ENCODE results near the gene SPRED3.

The SPRED3 gene

DNA sequence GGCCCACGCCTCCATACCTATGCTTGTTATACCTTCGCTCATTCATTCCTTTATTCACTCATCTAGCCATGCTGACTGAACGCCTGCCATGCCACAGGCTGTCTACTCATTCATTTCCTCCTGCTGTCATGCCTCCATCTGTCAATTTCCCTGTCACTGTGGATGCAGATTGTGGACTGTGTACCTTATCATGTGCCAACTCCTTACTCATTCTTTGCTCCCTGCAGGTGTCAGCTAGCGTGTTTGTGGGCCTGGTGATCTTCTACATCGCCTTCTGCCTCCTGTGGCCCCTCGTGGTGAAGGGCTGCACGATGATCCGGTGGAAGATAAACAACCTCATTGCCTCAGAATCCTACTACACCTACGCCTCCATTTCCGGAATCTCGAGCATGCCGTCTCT is 18.2 kb upstream of the SPRED3 start:
- Mint-ChIP-seq H3K9me3 (no peaks in the 10 kb centered on the region), H3K36me3 (ENCODE audit: low read depth) (peaks cover 2% of the 10 kb centered on the region), H3K27ac (no peak overlapping the region), H3K4me1 (peaks cover 7% of the 10 kb centered on the region), H3K4me3 (no peak overlapping the region), H3K27me3 (ENCODE audit: low read depth) (peaks cover 5% of the 10 kb centered on the region)
- TF ChIP-seq CTCF (IDR thresholded peaks at IDR 0.05; ENCODE audit: unreplicated experiment in 3 of 3), result no peak

DNA sequence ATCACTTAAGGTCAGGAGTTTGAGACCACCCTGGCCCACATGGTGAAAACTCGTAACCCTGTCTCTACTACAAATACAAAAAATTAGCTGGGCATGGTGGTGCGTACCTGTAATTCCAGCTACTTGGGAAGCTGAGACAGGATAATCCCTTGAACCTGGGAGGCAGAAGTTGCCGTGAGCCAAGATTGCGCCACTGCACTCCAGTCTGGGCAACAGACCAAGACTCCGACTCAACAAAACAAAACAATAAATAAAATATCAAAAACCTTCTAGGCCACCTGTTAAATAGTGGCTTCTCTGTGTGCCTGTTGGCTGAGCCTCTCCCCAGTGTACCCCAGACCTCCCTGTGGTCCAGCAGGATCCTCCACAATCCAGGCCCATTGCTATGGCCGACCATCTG is 17.4 kb upstream of the SPRED3 start:
- peaks cover 7% of the 10 kb centered on the region for H3K36me3 Mint-ChIP-seq (ENCODE audit: low read depth)
- no peak overlapping the region for H3K4me3 Mint-ChIP-seq
- peaks cover 5% of the 10 kb centered on the region for H3K27me3 Mint-ChIP-seq (ENCODE audit: low read depth)
- TF ChIP-seq CTCF (IDR thresholded peaks at IDR 0.05; ENCODE audit: unreplicated experiment in 3 of 3), result no peak
- H3K9me3 Mint-ChIP-seq, result no peaks in the 10 kb centered on the region
- H3K4me1 Mint-ChIP-seq, result peaks cover 15% of the 10 kb centered on the region
- no peak overlapping the region for H3K27ac Mint-ChIP-seq

- no peak for TF ChIP-seq CTCF (IDR thresholded peaks at IDR 0.05; ENCODE audit: unreplicated experiment in 3 of 3)
- H3K4me1 Mint-ChIP-seq, result peaks cover 23% of the 10 kb centered on the region
- H3K9me3 Mint-ChIP-seq, result no peaks in the 10 kb centered on the region
- H3K36me3 Mint-ChIP-seq (ENCODE audit: low read depth), result peaks cover 13% of the 10 kb centered on the region
- H3K27ac Mint-ChIP-seq, result peak overlapping the region; percentile 84 to 96 (median 93)
- H3K27me3 Mint-ChIP-seq (ENCODE audit: low read depth), result no peaks in the 10 kb centered on the region
- peak overlapping the region; percentile 96 to 98 (median 97) for H3K4me3 Mint-ChIP-seq
Observed at GRCh38 chr19:38373907-38374331, 14.6 kb upstream of the SPRED3 start.

- peaks cover 16% of the 10 kb centered on the region for H3K36me3 Mint-ChIP-seq (ENCODE audit: low read depth)
- peaks cover 23% of the 10 kb centered on the region for H3K4me1 Mint-ChIP-seq
- no peaks in the 10 kb centered on the region for H3K9me3 Mint-ChIP-seq
- H3K27me3 Mint-ChIP-seq (ENCODE audit: low read depth), result no peaks in the 10 kb centered on the region
- peak within 1 kb of the TSS; percentile 84 to 96 (median 93) for H3K27ac Mint-ChIP-seq
- no peak for TF ChIP-seq CTCF (IDR thresholded peaks at IDR 0.05; ENCODE audit: unreplicated experiment in 3 of 3)
- peak within 1 kb of the TSS; percentile 96 to 98 (median 97) for H3K4me3 Mint-ChIP-seq
Observed at GRCh38 chr19:38374332-38375097, 14.0 kb upstream of the SPRED3 start, which contains the start of gene PSMD8. Gene PSMD8, plus strand, starts transcription at chr19:38374571. Its CDS starts 31 bp downstream, at chr19:38374602.

DNA sequence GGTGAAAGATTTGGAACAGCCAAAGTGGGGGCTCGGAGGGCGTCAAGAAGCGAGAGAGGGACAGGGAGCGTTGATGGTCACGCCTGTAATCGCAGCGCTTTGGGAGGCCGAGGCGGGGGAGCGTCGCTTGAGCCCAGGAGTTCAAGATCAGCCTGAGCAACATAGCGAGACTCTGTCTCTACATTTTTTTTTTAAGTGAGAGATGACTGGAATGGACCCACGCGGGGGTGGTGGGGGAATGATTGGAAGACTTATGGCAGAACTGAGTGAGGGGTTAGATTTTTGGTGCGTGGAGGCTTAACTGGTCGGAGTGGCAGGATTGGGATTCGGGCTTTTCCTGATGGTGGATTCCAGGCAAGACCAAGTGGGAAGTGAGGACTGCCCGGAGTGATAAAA is 13.4 kb upstream of the SPRED3 start:
- Mint-ChIP-seq H3K4me3 (peak overlapping the region; percentile 96 to 98 (median 97)), H3K36me3 (ENCODE audit: low read depth) (peaks cover 18% of the 10 kb centered on the region), H3K9me3 (no peaks in the 10 kb centered on the region), H3K27me3 (ENCODE audit: low read depth) (no peaks in the 10 kb centered on the region), H3K27ac (peak overlapping the region; percentile 84 to 96 (median 93)), H3K4me1 (peaks cover 23% of the 10 kb centered on the region)
- no peak for TF ChIP-seq CTCF (IDR thresholded peaks at IDR 0.05; ENCODE audit: unreplicated experiment in 3 of 3)

DNA sequence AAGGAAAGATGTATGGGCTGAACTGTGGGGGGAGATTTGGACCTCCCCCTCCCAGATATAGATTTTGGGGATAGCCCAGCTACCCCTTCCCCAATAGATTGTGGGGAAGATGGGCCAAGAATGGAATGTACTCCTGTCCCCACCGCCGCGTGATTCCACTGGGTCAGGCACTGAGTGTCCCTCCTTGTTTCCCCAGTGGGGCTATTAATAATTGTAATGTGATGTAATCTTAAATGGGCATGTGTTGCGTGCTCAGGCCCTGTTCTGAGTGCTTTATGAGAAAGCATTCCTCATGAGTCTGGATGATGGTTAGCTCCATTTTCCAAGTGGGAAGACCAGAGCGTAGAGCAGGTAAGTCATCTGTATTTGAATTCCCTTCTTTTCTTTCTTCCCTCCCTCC is 12.7 kb upstream of the SPRED3 start:
- H3K9me3 Mint-ChIP-seq, result no peaks in the 10 kb centered on the region
- no peaks in the 10 kb centered on the region for H3K27me3 Mint-ChIP-seq (ENCODE audit: low read depth)
- H3K4me3 Mint-ChIP-seq, result peak overlapping the region; percentile 96 to 98 (median 97)
- peaks cover 20% of the 10 kb centered on the region for H3K36me3 Mint-ChIP-seq (ENCODE audit: low read depth)
- no peak for TF ChIP-seq CTCF (IDR thresholded peaks at IDR 0.05; ENCODE audit: unreplicated experiment in 3 of 3)
- H3K4me1 Mint-ChIP-seq, result peaks cover 23% of the 10 kb centered on the region
- peak overlapping the region; percentile 84 to 96 (median 93) for H3K27ac Mint-ChIP-seq

Measured in nephron (organoid).